GM21717 (cell line): Measurements from ENCODE around the gene COA5.

Source experiments
- ATAC-seq: cut with Tn5 transposase; IDR thresholded peaks from one replicate; pipeline ENCODE4 v1.9.1; 2021; ENCODE audit warnings: mild to moderate bottlenecking, moderate library complexity; ENCODE audit not compliant: unreplicated experiment

The COA5 gene

DNA sequence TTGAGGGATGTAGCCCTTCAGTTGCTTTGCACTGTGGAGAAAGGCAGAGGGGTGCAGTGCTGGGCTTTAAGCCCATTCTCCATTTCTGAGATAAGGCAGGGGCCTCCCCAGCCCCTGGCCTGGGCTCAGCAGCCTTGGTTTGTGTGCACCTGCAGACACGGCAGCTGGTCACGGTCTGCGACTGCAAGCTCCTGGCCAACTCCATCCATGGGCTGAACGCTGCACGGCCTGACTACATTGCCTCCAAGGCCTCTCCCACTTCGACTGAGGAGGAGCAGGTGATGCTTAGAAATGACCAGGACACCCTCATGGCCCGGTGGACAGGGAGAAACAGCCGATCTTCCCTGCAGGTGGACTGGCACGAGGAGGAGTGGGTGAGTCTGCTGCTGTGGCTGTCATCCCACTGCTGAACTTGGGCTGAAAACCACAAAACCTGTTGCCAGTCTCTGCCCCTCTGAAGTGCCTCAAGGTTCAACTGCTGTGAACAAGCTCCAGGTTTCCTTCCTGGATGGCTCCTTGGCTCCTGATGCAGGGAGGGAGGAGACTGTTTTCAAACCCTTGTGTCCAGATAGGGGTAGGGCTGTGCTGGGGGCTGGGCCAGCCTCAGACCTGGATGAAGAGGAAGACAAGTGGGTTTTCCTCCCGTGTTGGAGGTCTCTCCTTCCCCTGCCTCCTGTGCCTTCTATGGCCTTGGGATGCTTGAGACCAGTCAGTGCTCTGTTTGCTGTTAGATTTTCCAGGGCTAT, 54.0 kb downstream of the COA5 start:
- no peak for ATAC-seq

DNA sequence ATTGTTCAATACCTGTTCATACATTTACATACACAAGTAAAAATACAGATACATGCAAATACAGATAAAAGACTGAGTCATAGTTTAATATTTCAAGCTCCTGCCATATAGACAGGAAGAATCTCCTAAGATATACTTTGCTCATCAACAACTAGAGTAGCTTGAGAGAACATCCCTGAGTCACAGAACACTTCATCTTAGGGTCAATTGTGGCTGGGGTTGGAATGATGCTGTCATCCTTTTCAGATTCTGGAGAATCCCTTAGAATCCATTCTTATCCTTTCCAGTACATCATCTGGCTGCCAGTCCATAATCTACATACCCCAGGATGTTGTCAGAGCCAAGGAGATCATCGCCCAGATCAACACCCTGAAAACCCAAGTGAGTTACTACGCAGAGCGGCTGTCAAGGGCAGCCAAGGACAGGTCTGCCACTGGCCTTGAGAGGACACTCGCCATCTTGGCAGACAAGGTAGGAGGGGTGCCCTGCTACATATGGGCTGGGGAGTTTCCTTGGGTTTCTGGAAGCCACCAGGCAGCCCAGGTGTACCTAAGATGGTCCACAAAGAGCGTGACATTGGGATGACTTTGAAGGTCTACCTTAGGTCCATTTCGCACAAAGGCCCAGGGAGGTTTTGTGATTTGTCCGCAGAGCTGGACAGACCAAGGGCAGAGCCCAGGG, 55.7 kb downstream of the COA5 start:
- ATAC-seq, result no peak

DNA sequence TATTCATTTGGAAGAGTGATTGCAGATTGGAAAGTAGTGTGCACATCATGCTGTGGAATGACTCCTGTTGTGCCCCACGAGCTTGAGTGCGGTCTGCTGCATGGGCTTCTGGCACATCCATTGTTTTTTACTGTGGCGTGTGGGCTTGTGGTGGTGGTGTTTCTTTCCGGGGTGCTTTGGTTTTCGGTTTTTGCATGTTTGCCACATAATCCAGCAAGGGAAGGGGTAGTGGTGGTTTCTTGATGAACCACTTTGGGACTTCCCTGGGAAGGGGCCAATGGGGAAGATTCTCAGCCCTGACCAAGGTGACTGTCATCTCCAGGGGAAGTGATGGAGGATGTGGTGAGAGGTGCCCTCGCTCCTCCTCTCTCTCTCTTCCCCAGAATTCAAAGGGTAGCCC, 57.0 kb downstream of the COA5 start:
- ATAC-seq, result no peak

DNA sequence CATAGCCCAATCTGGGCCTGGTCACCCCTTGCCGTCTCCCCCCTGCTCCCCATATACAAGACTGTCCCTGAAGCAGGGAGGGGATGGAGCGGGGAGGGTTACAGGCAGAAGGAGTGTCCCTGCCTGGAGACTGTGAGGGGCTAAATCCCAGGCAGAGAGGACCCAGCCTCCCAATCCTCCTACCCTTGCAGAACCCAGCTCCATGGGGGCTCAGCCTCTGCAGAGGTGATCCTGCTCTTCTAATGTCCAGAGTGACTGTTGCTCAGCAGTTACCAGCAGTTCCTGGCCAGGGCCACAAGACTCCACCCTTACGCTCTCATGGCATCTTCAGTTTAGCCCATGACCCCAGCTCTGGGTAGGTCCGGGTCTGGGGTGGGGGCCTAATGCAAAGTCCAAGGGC, 58.1 kb downstream of the COA5 start:
- ATAC-seq, result no peak
